ENCODE data around the gene DNAH14.

The DNAH14 gene

DNA sequence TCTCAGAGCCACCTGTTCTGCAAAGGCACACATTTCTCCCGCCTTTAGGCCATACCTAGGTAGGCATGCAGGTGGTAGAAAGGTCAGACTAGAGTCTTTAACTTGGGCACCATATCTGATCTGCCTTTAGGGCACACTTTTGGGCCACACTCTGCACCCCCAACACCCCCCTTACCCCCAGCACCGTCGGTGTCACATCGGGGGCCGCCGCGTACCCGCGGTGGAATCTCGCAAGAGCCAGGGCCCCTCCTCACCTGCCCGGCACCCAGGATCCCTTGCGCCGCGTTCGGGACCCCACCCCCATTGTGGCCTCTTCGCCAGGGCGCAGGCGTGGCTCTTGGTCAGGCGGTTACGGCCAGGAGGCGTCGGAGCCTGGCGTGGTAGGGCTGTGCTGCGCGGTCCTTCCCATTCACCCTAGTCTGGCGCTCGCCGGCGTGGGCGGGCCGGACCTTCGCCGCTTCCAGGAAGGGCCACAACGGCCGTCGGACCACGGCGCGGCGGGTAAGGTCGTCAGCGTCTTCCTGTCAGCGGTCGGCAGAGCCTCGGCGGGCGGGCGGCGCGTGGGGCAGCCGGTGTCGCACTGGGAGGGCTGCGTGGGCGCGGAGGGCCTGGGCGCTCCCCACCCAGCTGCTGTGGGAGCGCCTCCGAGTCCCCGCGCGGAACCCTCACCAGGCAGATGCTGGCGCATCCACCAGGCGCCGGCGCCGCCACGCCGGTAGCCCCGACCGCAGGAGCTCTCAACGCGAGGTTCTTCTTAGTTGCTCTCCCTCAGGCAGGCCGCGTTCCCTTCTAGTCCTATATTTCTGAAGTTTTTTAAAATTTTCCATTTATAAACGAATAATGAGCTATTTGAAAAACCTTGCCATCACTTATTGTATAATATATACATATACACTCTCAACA is at the start of gene DNAH14 (continued):
- TF ChIP-seq PRDM2 (tag by site-specific recombination; IDR thresholded peaks at IDR 0.05; ENCODE audit: borderline replicate concordance) (no peak), ZNF37A (tag by site-specific recombination; IDR thresholded peaks at IDR 0.05) (no peak), ZNF121 (tag by site-specific recombination; IDR thresholded peaks at IDR 0.05) (peak; percentile 98), ZNF580 (tag by site-specific recombination; IDR thresholded peaks at IDR 0.05) (peak; percentile 71; the same call in 1 of the 2 replicates), BCL11B (tag by site-specific recombination; IDR thresholded peaks at IDR 0.05; ENCODE audit: low read depth) (peak; percentile 89; the same call in 1 of the 2 replicates), ZNF324 (tag by site-specific recombination; IDR thresholded peaks at IDR 0.05) (peak; percentile 49; the same call in 1 of the 2 replicates), KLF8 (tag by site-specific recombination; IDR thresholded peaks at IDR 0.05) (peak; percentile 91), KLF1 (tag by site-specific recombination; IDR thresholded peaks at IDR 0.05) (peak; percentile 66; the same call in 1 of the 2 replicates), ZNF138 (tag by site-specific recombination; IDR thresholded peaks at IDR 0.05; ENCODE audit: borderline replicate concordance) (0 out of 2 replicates have a peak, but pooled peaks have one; percentile 7), ZNF521 (tag by site-specific recombination; IDR thresholded peaks at IDR 0.05) (no peak), ZNF513 (tag by site-specific recombination; IDR thresholded peaks at IDR 0.05) (0 out of 2 replicates have a peak, but pooled peaks have one; percentile 4), ZNF670 (tag by site-specific recombination; IDR thresholded peaks at IDR 0.05; ENCODE audit: low read depth) (no peak), ZNF48 (tag by site-specific recombination; IDR thresholded peaks at IDR 0.05) (no peak), ZNF791 (tag by site-specific recombination; IDR thresholded peaks at IDR 0.05) (no peak), ZNF707 (tag by site-specific recombination; IDR thresholded peaks at IDR 0.05) (0 out of 2 replicates have a peak, but pooled peaks have one; percentile 26), ZSCAN30 (tag by site-specific recombination; IDR thresholded peaks at IDR 0.05) (peak; percentile 78), ZBTB7A (tag by site-specific recombination; IDR thresholded peaks at IDR 0.05; ENCODE audit: low read depth) (peak; percentile 52; the same call in 1 of the 2 replicates), ZNF133 (tag by site-specific recombination; IDR thresholded peaks at IDR 0.05) (no peak), ZBTB20 (tag by site-specific recombination; IDR thresholded peaks at IDR 0.05) (peak; percentile 70; the same call in 1 of the 2 replicates), PRDM1 (tag by site-specific recombination; IDR thresholded peaks at IDR 0.05) (no peak), ZBTB21 (tag by site-specific recombination; IDR thresholded peaks at IDR 0.05) (peak; percentile 59), ZBTB48 (tag by site-specific recombination; IDR thresholded peaks at IDR 0.05) (peak; percentile 97), EGR2 (tag by site-specific recombination; IDR thresholded peaks at IDR 0.05; ENCODE audit: low read depth) (peak; percentile 92)
- TF ChIP-seq, protein P1, sequence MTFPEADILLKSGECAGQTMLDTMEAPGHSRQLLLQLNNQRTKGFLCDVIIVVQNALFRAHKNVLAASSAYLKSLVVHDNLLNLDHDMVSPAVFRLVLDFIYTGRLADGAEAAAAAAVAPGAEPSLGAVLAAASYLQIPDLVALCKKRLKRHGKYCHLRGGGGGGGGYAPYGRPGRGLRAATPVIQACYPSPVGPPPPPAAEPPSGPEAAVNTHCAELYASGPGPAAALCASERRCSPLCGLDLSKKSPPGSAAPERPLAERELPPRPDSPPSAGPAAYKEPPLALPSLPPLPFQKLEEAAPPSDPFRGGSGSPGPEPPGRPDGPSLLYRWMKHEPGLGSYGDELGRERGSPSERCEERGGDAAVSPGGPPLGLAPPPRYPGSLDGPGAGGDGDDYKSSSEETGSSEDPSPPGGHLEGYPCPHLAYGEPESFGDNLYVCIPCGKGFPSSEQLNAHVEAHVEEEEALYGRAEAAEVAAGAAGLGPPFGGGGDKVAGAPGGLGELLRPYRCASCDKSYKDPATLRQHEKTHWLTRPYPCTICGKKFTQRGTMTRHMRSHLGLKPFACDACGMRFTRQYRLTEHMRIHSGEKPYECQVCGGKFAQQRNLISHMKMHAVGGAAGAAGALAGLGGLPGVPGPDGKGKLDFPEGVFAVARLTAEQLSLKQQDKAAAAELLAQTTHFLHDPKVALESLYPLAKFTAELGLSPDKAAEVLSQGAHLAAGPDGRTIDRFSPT (tag by site-specific recombination; IDR thresholded peaks at IDR 0.05), result peak; percentile 98
- TF ChIP-seq, protein P2, sequence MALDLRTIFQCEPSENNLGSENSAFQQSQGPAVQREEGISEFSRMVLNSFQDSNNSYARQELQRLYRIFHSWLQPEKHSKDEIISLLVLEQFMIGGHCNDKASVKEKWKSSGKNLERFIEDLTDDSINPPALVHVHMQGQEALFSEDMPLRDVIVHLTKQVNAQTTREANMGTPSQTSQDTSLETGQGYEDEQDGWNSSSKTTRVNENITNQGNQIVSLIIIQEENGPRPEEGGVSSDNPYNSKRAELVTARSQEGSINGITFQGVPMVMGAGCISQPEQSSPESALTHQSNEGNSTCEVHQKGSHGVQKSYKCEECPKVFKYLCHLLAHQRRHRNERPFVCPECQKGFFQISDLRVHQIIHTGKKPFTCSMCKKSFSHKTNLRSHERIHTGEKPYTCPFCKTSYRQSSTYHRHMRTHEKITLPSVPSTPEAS (tag by site-specific recombination; IDR thresholded peaks at IDR 0.05), result peak; percentile 53; the same call in 1 of the 2 replicates
- TF ChIP-seq, protein P3, sequence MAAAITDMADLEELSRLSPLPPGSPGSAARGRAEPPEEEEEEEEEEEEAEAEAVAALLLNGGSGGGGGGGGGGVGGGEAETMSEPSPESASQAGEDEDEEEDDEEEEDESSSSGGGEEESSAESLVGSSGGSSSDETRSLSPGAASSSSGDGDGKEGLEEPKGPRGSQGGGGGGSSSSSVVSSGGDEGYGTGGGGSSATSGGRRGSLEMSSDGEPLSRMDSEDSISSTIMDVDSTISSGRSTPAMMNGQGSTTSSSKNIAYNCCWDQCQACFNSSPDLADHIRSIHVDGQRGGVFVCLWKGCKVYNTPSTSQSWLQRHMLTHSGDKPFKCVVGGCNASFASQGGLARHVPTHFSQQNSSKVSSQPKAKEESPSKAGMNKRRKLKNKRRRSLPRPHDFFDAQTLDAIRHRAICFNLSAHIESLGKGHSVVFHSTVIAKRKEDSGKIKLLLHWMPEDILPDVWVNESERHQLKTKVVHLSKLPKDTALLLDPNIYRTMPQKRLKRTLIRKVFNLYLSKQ (tag by site-specific recombination; IDR thresholded peaks at IDR 0.05; ENCODE audit: borderline replicate concordance), result no peak
